Omental fat pad (tissue), 4 donors: Measurements from ENCODE around the gene MT1E. TPM values are rescaled to one million over a fixed set of nuclear protein-coding genes. Genes with fewer than 3 reads are reported as not detected.
"Not testable (repeated sequence)": the region's sequence is repeated elsewhere in the genome, so short reads cannot be mapped to it uniquely, and the experiment has no call there.

ENCODE experiments used
- ATAC-seq: fragments of 150-250 bp; one replicate; pipeline ENCODE4 v1.9.1; 2016; ENCODE audit warnings: mild to moderate bottlenecking, moderate library complexity; ENCODE audit not compliant: low FRiP score
- DNase-seq: peaks from one replicate; pipeline ENCODE4 v3.0.0-alpha.2; 2019; ENCODE audit warnings: low spot score
- total RNA-seq, 4 donors: library from RNA; depleted of rRNA; stranded (reverse); fragments of >200 nt; gene quantifications; one replicate each; pipeline ENCODE4 v1.1.0, GENCODE V29; 2016
- TF ChIP-seq, protein P1 (sequence below), 3 donors: fragments of 450-650 bp; IDR thresholded peaks; one replicate each; pipeline ENCODE4 v1.5.1; 2016 to 2017; ENCODE audit warnings: antibody characterized with exemption in 3 of 3, mild to moderate bottlenecking in 3 of 3, moderate library complexity in 2 of 3

Gene MT1E
- total RNA-seq, 4 donors from 2014 or later, result 386 to 3,925 (median 1,028) TPM

DNA sequence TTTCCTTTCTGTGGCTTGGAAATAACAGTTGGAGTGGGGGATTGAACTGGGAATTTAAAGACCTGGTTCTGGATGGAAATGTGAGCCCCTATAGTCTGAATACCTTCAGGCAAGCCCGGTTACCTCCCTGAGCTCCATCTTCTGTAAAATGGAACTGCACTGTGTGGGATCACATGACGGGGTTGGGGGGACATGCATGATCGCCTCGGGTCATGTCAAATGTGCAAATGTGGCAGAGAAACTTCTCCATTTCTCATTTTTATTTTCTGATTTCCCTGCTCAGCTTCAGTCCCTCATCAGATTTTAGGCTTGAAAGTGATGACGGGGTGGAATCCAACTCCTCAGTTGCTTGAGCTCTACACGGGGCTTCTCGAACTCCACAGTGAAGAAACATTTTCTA lies 27.6 kb downstream of the MT1E start:
- no peak for ATAC-seq
- TF ChIP-seq, protein P1, sequence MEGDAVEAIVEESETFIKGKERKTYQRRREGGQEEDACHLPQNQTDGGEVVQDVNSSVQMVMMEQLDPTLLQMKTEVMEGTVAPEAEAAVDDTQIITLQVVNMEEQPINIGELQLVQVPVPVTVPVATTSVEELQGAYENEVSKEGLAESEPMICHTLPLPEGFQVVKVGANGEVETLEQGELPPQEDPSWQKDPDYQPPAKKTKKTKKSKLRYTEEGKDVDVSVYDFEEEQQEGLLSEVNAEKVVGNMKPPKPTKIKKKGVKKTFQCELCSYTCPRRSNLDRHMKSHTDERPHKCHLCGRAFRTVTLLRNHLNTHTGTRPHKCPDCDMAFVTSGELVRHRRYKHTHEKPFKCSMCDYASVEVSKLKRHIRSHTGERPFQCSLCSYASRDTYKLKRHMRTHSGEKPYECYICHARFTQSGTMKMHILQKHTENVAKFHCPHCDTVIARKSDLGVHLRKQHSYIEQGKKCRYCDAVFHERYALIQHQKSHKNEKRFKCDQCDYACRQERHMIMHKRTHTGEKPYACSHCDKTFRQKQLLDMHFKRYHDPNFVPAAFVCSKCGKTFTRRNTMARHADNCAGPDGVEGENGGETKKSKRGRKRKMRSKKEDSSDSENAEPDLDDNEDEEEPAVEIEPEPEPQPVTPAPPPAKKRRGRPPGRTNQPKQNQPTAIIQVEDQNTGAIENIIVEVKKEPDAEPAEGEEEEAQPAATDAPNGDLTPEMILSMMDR (IDR thresholded peaks at IDR 0.05), result no peak
- no peak for DNase-seq

DNA sequence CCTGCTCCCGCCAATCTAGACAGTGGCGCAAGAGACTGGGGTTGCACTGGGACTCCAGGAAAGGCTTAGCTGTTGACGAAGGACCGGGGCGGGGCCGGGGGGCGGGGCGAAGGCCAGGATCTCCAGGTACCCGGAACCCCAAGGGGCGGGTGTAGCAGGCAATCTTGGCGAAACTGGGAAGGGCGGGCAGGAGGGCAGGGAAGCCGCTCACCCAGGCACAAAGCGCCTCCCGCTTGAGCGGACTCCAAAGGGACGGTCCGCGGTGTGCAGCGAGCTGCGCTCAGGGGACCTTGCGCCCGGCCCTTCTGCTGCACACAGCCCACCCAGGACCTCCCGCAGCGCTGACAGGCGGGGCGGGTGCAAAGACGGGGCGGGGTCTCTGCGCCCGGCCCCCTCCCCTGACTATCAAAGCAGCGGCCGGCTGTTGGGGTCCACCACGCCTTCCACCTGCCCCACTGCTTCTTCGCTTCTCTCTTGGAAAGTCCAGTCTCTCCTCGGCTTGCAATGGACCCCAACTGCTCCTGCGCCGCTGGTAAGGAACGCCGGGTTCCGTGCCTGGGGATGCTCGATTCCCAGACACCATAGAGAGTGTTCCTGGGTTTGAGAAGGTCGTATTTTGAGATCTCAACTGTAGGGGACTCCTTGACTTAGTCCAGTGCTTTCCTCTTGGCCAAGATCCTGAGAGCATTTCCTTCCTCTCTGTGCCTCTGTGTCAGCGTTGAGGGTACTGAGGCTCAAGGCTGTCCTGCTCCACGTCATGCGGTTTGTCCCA lies 32.2 kb downstream of the MT1E start, which contains the start of gene MT1F:
TSS of gene MT1F (plus strand) at position 405 of the 772 bp plus-strand sequence. CDS start at position 505, 100 bp downstream.
- TF ChIP-seq, protein P1 (IDR thresholded peaks at IDR 0.05), result no peak
- peak; percentile 90 for ATAC-seq
- DNase-seq, result peak; percentile 80

DNA sequence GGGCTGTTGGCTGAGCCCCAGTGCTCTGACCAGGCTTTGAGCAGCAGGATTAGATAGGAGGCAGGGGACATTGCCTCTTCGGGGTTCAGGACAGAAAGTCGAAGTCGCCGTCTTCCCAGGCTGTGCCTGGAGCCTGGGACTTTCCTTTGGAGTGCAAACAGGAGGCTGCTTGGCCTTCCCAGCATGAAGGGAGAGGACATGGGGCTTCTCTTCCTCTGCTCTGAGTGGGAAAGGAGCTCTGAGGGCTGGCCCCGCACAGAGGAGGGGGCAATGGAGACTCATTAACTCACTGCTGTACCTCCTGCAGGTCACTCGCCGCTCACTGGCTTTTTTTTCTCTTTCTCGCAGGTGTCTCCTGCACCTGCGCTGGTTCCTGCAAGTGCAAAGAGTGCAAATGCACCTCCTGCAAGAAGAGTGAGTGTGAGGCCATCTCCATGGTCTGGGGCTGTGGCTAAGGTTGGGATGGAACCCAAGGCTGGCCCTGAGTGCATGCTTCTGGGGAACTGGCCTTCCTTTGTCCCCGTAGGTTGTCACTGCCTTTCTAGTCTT lies 32.8 kb downstream of the MT1E start:
- ATAC-seq (no peak), DNase-seq (no peak)
- TF ChIP-seq, protein P1 (IDR thresholded peaks at IDR 0.05), result no peak

DNA sequence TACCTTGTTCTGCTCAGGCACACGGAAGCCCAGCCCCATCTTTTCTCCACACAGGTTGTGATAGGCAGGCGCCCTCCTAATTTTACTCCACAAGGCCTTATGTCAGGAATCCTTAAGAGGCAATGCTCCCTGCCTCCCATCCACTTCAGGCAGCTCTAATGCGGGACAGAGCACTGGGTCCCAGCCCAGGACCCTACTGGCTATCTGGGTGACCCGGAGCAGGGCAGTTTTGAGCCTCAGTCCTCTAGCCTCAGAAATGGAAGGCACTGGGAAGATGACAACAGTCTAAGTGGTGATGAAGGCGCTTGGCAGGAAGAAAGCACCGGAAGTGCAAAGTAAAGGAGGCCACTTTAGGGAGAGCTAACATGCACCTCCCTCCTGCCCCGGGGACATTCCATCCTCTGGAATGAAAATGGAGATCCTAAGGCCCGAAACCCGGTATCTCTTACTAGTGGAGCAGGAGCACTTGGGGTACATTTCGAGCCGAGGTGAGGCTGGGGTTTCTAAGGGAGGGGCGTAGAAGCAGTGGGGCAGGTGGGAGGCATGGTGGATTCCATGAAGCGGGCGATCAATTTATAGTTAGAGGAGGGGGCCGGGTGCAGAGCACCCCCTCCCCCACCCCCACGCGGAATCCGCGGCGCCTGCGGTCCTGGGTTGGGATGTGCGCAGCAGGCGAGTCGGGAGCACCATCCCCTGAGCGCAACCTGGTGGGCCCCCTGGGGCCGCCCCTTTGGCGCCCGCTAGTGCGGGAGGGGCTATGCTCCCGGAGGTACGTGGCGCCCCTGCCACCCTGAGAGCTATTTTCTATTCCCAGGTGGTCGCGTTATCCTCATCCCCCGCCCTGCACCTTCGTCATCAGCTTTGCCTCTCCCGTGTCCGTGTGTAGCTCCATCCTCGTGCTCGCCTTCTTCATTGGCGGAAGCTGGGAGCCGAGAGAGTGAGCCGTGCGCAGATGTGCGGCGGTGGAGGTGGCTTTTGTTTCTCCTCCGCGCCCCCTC lies 37.1 kb downstream of the MT1E start:
- DNase-seq (no peak), ATAC-seq (no peak)
- TF ChIP-seq, protein P1 (IDR thresholded peaks at IDR 0.05), result no peak

DNA sequence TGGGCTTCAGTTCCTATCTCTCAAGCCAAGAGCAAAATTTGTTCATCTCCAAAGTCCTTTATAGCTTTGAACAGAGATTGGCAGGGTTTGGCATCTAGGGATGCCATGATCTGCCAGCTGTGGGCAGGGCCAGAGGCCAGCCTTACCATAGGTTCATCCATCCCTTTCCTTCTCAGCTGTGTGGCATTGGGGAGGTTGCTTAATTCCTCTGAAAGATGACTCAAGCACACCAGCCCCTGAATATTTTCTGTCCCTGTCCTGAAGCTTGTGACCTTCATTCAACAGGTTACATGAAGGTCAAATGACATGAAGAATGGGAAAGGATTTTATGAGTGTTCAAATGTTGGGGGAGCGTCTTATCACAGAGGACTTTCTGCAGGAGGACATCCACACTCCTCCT lies 38.9 kb downstream of the MT1E start:
- TF ChIP-seq, protein P1 (IDR thresholded peaks at IDR 0.05), result no peak
- ATAC-seq, result no peak
- no peak for DNase-seq

DNA sequence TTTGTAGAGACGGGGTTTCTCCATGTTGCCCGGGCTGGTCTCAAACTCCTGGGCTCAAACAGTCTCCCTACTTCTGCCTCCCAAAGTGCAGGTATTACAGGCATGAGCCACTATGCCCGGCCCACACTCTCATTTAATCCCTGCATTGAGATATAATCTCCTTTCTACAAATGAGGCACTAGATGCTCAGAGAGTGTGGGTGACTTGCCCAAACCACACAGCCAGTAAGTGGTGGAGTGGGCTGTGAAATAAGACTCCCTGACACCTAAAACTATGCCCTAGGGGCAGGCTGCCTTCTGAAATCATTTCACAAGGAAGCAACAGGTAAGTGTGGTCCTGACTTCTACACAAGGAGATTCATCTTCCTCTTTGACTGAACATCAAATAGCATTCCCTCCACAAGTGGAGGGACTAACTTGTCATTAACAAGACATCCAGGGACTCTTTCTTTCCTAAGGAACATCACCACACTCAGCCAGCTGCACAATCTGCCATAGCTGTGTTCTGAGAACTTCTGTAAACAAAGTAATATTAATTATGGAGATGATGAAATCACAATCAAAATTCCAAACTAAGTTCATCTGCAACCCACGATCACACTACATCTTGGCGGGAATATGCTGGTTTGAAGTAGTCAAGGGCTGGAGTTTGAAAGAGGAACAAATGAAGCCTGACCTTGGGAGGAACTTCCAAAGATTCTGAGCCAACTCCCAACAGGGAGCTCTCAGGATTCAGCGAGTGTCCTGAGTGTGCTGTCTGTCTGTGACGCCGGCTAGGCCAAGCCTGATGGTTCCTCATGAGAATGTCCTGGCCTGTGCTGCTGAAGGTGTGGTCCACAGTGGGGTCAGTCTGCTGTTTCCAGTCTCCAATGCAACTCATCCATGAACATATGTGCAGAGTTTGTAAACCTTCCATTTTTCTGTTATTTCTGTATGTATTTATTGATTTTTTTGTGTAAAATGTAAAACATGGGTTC lies 40.0 kb downstream of the MT1E start:
- ATAC-seq, DNase-seq: not testable (repeated sequence)
